Neural cell (in vitro differentiated cells): ENCODE data around the gene UGCG. TPM values are rescaled to one million over a fixed set of nuclear protein-coding genes. Genes with fewer than 3 reads are reported as not detected.

Experiments
- H2AFZ ChIP-seq: fragments of 200-600, 300-800 bp; sonication (generic), shearing (Covaris generic); 2 replicates; pipeline ENCODE4 v1.6.0; 2014; ENCODE audit warnings: low read depth, mild to moderate bottlenecking, antibody characterized with exemption, low read length, moderate library complexity
- H3F3A ChIP-seq: fragments of 200-600 bp; shearing (Covaris generic); 2 replicates; pipeline ENCODE4 v1.6.1; 2016; ENCODE audit warnings: mild to moderate bottlenecking, moderate library complexity, mixed read lengths, antibody characterized with exemption, low read length; ENCODE audit not compliant: insufficient read depth, poor library complexity, severe bottlenecking
- H3K27ac ChIP-seq: fragments of 200-600, 300-800 bp; sonication (generic), shearing (Covaris generic); 2 replicates; pipeline ENCODE4 v1.5.1; 2014; ENCODE audit warnings: mild to moderate bottlenecking, low read length, moderate library complexity
- H3K27me3 ChIP-seq: fragments of 300-800, 200-600 bp; sonication (generic), shearing (Covaris generic); 2 replicates; pipeline ENCODE4 v1.6.0; 2014; ENCODE audit warnings: mild to moderate bottlenecking, low read depth, low read length, moderate library complexity; ENCODE audit not compliant: insufficient read depth
- H3K36me3 ChIP-seq: fragments of 300-800, 200-600 bp; sonication (generic), shearing (Covaris generic); 2 replicates; pipeline ENCODE4 v1.5.1; 2014; ENCODE audit warnings: mild to moderate bottlenecking, antibody characterized with exemption, low read length, moderate library complexity; ENCODE audit not compliant: insufficient read depth
- H3K4me2 ChIP-seq: fragments of 300-800, 200-600 bp; sonication (generic), shearing (Covaris generic); 2 replicates; pipeline ENCODE4 v1.6.0; 2014; ENCODE audit warnings: mild to moderate bottlenecking, low read length
- H3K4me3 ChIP-seq: fragments of 300-800, 200-600 bp; sonication (generic), shearing (Covaris generic); 2 replicates; pipeline ENCODE4 v1.5.1; 2014; ENCODE audit warnings: mild to moderate bottlenecking, low read length, moderate library complexity
- H3K79me2 ChIP-seq: fragments of 200-600 bp; shearing (Covaris generic); replicated peaks from 2 replicates; pipeline ENCODE4 v1.6.0; 2014; ENCODE audit warnings: mild to moderate bottlenecking, low read length, moderate library complexity; ENCODE audit not compliant: insufficient read depth
- H3K9ac ChIP-seq: fragments of 300-800, 200-600 bp; sonication (generic), shearing (Covaris generic); 2 replicates; pipeline ENCODE4 v1.6.1; 2016; ENCODE audit warnings: mild to moderate bottlenecking, low read length, mixed read lengths
- H3K9me2 ChIP-seq: fragments of 200-600 bp; shearing (Covaris generic); 2 replicates; pipeline ENCODE4 v1.6.1; 2016; ENCODE audit warnings: mild to moderate bottlenecking, low read length, mixed read lengths; ENCODE audit not compliant: insufficient read depth
- H3K9me3 ChIP-seq: fragments of 200-600, 300-800 bp; sonication (generic), shearing (Covaris generic); 2 replicates; pipeline ENCODE4 v1.6.1; 2016; ENCODE audit warnings: mild to moderate bottlenecking, mixed run types, low read length, moderate library complexity, mixed read lengths
- H4K20me1 ChIP-seq: fragments of 200-600 bp; shearing (Covaris generic); 2 replicates; pipeline ENCODE4 v1.6.1; 2016; ENCODE audit warnings: mild to moderate bottlenecking, mixed run types; ENCODE audit not compliant: insufficient read depth
- EP300 ChIP-seq: fragments of 450-650 bp; conservative IDR thresholded peaks from 2 replicates; pipeline ENCODE4 v1.6.1; 2014; ENCODE audit warnings: antibody characterized with exemption, mild to moderate bottlenecking, moderate library complexity; ENCODE audit not compliant: poor library complexity, severe bottlenecking
- EZH2 ChIP-seq: fragments of 200-600, 300-800 bp; shearing (Covaris generic), sonication (generic); IDR thresholded peaks from 2 replicates; pipeline ENCODE4 v1.6.1; 2014; ENCODE audit warnings: antibody characterized with exemption, low read length, borderline replicate concordance, mild to moderate bottlenecking; ENCODE audit not compliant: insufficient read depth, poor library complexity, severe bottlenecking
- MXI1 ChIP-seq: fragments of 450-650 bp; conservative IDR thresholded peaks from 2 replicates; pipeline ENCODE4 v1.6.1; 2014; ENCODE audit warnings: antibody characterized with exemption, mild to moderate bottlenecking; ENCODE audit not compliant: poor library complexity, severe bottlenecking
- POLR2AphosphoS5 ChIP-seq: IDR thresholded peaks from 2 replicates; pipeline ENCODE4 v1.6.1; 2012
- RAD21 ChIP-seq: fragments of 450-650 bp; conservative IDR thresholded peaks from 2 replicates; pipeline ENCODE4 v1.6.1; 2014; ENCODE audit warnings: antibody characterized with exemption, mild to moderate bottlenecking, moderate library complexity
- SMC3 ChIP-seq: fragments of 450-650 bp; conservative IDR thresholded peaks from 2 replicates; pipeline ENCODE4 v1.6.1; 2014; ENCODE audit warnings: antibody characterized with exemption, mild to moderate bottlenecking, moderate library complexity; ENCODE audit not compliant: poor library complexity
- TAF1 ChIP-seq: IDR thresholded peaks from 2 replicates; pipeline ENCODE4 v1.6.1; 2012; ENCODE audit warnings: low read depth
- polyA plus RNA-seq: library from polyadenylated mRNA; depleted of rRNA; stranded (reverse); fragments of >200 nt; gene quantifications from 2 replicates; pipeline ENCODE4 v1.2.3, GENCODE V29; 2014
- TF ChIP-seq, protein P1 (sequence below): fragments of 450-650 bp; IDR thresholded peaks from 2 replicates; pipeline ENCODE4 v1.5.1; 2014; ENCODE audit warnings: antibody characterized with exemption, mild to moderate bottlenecking, moderate library complexity; ENCODE audit not compliant: poor library complexity, severe bottlenecking
- TF ChIP-seq, protein P2 (sequence below): IDR thresholded peaks from 2 replicates; pipeline ENCODE4 v1.6.1; 2012; ENCODE audit warnings: borderline replicate concordance

UGCG gene
- polyA plus RNA-seq, 1 donor from 2014 or later: 93.6 TPM

DNA sequence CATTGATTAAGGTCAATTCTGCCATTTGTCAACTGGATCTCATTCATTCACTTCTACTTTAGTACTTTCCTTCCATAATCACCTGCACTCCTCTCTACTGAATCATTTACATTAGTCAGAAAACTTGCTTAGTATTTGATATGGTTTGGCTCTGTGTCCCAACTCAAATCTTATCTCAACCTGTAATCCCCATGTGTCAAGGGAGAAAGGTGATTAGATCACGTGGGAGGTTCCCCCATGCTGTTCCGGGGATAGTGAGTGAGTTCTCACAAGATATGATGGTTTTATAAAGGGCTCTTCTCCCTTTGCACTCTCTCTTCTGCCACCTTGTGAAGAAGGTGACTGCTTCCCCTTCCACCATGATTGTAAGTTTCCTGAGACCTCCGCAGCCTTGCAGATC, 23.7 kb upstream of the UGCG start:
- Histone ChIP-seq H3K27me3 (no peaks in the 10 kb centered on the region), H3K36me3 (no peaks in the 10 kb centered on the region), H4K20me1 (no peaks in the 10 kb centered on the region), H3K9me3 (no peaks in the 10 kb centered on the region), H3K4me3 (no peak overlapping the region), H3K9me2 (no peaks in the 10 kb centered on the region), H3F3A (no peaks in the 10 kb centered on the region), H3K9ac (no peak overlapping the region), H3K27ac (no peak overlapping the region), H3K79me2 (no peaks in the 10 kb centered on the region), H2AFZ (no peak overlapping the region), H3K4me2 (no peak overlapping the region)
- no peak for TF ChIP-seq MXI1
- TF ChIP-seq, protein P1, sequence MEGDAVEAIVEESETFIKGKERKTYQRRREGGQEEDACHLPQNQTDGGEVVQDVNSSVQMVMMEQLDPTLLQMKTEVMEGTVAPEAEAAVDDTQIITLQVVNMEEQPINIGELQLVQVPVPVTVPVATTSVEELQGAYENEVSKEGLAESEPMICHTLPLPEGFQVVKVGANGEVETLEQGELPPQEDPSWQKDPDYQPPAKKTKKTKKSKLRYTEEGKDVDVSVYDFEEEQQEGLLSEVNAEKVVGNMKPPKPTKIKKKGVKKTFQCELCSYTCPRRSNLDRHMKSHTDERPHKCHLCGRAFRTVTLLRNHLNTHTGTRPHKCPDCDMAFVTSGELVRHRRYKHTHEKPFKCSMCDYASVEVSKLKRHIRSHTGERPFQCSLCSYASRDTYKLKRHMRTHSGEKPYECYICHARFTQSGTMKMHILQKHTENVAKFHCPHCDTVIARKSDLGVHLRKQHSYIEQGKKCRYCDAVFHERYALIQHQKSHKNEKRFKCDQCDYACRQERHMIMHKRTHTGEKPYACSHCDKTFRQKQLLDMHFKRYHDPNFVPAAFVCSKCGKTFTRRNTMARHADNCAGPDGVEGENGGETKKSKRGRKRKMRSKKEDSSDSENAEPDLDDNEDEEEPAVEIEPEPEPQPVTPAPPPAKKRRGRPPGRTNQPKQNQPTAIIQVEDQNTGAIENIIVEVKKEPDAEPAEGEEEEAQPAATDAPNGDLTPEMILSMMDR: no peak
- TF ChIP-seq RAD21: no peak
- TF ChIP-seq EP300: no peak
- no peak for TF ChIP-seq POLR2AphosphoS5
- no peak for TF ChIP-seq SMC3
- TF ChIP-seq, protein P2, sequence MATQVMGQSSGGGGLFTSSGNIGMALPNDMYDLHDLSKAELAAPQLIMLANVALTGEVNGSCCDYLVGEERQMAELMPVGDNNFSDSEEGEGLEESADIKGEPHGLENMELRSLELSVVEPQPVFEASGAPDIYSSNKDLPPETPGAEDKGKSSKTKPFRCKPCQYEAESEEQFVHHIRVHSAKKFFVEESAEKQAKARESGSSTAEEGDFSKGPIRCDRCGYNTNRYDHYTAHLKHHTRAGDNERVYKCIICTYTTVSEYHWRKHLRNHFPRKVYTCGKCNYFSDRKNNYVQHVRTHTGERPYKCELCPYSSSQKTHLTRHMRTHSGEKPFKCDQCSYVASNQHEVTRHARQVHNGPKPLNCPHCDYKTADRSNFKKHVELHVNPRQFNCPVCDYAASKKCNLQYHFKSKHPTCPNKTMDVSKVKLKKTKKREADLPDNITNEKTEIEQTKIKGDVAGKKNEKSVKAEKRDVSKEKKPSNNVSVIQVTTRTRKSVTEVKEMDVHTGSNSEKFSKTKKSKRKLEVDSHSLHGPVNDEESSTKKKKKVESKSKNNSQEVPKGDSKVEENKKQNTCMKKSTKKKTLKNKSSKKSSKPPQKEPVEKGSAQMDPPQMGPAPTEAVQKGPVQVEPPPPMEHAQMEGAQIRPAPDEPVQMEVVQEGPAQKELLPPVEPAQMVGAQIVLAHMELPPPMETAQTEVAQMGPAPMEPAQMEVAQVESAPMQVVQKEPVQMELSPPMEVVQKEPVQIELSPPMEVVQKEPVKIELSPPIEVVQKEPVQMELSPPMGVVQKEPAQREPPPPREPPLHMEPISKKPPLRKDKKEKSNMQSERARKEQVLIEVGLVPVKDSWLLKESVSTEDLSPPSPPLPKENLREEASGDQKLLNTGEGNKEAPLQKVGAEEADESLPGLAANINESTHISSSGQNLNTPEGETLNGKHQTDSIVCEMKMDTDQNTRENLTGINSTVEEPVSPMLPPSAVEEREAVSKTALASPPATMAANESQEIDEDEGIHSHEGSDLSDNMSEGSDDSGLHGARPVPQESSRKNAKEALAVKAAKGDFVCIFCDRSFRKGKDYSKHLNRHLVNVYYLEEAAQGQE: no peak
- no peak for TF ChIP-seq TAF1
- TF ChIP-seq EZH2: no peak

DNA sequence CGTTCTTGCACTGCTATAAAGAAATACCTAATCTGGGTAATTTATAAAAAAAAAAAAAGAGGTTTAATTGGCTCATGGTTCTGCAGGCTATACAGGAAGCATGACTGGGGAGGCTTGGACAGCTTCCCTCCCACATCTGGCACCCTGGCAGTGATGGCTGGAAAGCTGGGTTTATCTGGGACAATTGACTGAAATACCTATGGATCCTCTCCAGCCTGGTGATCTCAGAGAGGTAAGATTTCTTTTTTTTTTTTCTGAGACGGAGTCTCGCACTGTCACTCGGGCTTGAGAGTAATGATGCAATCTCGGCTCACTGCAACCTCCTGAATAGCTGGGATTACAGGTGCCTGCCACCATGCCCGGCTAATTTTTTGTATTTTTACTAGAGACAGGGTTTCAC, 22.7 kb upstream of the UGCG start:
- no peak for TF ChIP-seq EP300
- TF ChIP-seq RAD21: no peak
- TF ChIP-seq POLR2AphosphoS5: no peak
- TF ChIP-seq, protein P2: no peak
- no peak for TF ChIP-seq MXI1
- no peak for TF ChIP-seq EZH2
- TF ChIP-seq, protein P1: no peak
- Histone ChIP-seq H3K27me3 (no peaks in the 10 kb centered on the region), H3K27ac (no peak overlapping the region), H3K9ac (no peak overlapping the region), H3K9me3 (no peaks in the 10 kb centered on the region), H4K20me1 (no peaks in the 10 kb centered on the region), H3K4me2 (no peak overlapping the region), H3K36me3 (no peaks in the 10 kb centered on the region), H3F3A (no peaks in the 10 kb centered on the region), H2AFZ (no peak overlapping the region), H3K9me2 (no peaks in the 10 kb centered on the region), H3K79me2 (no peaks in the 10 kb centered on the region), H3K4me3 (no peak overlapping the region)
